ENCODE measurements around the gene ZBTB7A.

- no peak for TF ChIP-seq POLR2A (IDR thresholded peaks at IDR 0.05)
- peak; percentile 17 for TF ChIP-seq POLR2AphosphoS5 (IDR thresholded peaks at IDR 0.05)
Measured at GRCh38 chr19:4057931-4058692, 8.6 kb downstream of the ZBTB7A start.
